SH-SY5Y (cell line): ENCODE data around the gene ZNF19.

ENCODE experiments used
- GATA2 ChIP-seq: IDR thresholded peaks from 2 replicates; pipeline ENCODE4 v1.6.1; 2011; ENCODE audit warnings: mild to moderate bottlenecking, low read depth, low read length
- GATA3 ChIP-seq: IDR thresholded peaks from 2 replicates; pipeline ENCODE4 v1.6.1; 2011; ENCODE audit warnings: low read depth, mild to moderate bottlenecking, low read length, moderate library complexity

DNA sequence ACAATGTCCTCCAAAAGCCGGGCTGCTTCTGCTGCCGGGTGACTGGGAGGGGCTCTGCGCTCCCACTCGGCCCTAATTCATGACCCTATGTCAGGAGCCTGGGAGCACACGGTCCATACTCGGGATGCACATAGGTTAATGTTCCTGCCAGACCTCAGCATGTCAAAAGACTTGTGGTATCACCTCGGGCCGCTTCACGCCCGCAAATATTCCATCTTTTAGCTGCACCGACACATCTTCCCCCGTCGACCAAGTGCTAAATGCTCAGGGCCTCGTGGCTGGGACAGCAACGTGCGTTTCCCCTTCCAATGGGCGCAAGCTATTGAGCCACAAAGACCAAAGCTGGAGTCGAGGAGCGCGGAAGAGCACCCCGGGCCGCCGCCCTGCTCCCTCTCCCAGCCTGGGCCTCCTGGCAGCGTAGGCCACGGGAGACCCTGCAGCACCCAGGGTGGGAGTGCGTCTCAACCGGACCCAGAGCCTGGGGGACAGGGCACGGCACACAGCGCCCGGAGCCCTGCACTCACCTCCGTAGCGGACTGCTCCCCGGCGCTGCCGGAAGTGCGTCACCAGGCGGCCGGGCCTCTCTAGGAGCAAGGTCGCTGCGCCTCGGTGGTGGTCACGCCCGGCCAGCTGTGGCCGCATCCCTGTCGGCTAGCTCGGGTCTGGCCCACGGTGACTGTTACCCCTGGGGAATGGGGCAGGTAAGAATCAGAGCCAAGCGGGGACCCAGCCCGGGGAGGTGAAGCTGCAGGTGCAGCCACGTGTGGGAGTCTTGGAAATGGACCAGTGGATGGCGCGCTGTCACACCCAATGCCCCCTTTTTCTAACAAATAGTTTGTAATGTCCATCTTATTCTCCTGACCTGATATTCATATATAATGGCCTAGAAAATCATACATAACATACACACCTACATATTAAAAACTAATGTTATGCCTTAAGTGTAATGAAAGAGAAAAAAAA lies 27.2 kb downstream of the ZNF19 start, which contains the start of gene ZNF23:
- TF ChIP-seq GATA2: no peak
- TF ChIP-seq GATA3: no peak
